ENCODE results near the gene PATL2. TPM values are rescaled to one million over a fixed set of nuclear protein-coding genes. Genes with fewer than 3 reads are reported as not detected.

PATL2 gene
- total and polyA plus RNA-seq, 2 experiments from 2014 or later, result 0.19 TPM; not detected in 1

GRCh38 chr15:44722011-44722410, 10.9 kb upstream of the PATL2 start (continued):
- TF ChIP-seq ZNF331 (CRISPR knock-in tag; IDR thresholded peaks at IDR 0.05; ENCODE audit: low read depth) (no peak), EZH2 (IDR thresholded peaks at IDR 0.05; ENCODE audit: low read depth, unreplicated experiment) (no peak), EZH2phosphoT487 (IDR thresholded peaks at IDR 0.05; ENCODE audit: unreplicated experiment) (no peak)
- TF ChIP-seq, protein P1, sequence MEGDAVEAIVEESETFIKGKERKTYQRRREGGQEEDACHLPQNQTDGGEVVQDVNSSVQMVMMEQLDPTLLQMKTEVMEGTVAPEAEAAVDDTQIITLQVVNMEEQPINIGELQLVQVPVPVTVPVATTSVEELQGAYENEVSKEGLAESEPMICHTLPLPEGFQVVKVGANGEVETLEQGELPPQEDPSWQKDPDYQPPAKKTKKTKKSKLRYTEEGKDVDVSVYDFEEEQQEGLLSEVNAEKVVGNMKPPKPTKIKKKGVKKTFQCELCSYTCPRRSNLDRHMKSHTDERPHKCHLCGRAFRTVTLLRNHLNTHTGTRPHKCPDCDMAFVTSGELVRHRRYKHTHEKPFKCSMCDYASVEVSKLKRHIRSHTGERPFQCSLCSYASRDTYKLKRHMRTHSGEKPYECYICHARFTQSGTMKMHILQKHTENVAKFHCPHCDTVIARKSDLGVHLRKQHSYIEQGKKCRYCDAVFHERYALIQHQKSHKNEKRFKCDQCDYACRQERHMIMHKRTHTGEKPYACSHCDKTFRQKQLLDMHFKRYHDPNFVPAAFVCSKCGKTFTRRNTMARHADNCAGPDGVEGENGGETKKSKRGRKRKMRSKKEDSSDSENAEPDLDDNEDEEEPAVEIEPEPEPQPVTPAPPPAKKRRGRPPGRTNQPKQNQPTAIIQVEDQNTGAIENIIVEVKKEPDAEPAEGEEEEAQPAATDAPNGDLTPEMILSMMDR (conservative IDR thresholded peaks at IDR 0.05; ENCODE audit: low read depth in 2 of 2), result no peak

- Histone ChIP-seq H3K4me3 (no peak overlapping the region), H2AFZ (no peak overlapping the region), H3K36me3 (ENCODE audit: insufficient read depth) (no peaks in the 10 kb centered on the region), H3K27me3 (ENCODE audit: insufficient read depth) (no peaks in the 10 kb centered on the region), H3K79me2 (replicated peaks; ENCODE audit: insufficient read depth) (no peaks in the 10 kb centered on the region), H3F3A (replicated peaks; ENCODE audit: low read depth) (no peaks in the 10 kb centered on the region), H3K27ac (ENCODE audit: low read depth) (no peak overlapping the region), H4K20me1 (replicated peaks; ENCODE audit: insufficient read depth) (no peaks in the 10 kb centered on the region), H3K4me1 (ENCODE audit: insufficient read depth) (peaks cover 6% of the 10 kb centered on the region), H3K9me2 (ENCODE audit: insufficient read depth) (no peaks in the 10 kb centered on the region), H3K4me2 (no peak overlapping the region)
- H3K27me3 Mint-ChIP-seq (ENCODE audit: insufficient read depth, low read depth, poor library complexity), result peaks cover 2% of the 10 kb centered on the region
- H3K27ac Mint-ChIP-seq, result no peak overlapping the region
- peaks cover 8% of the 10 kb centered on the region for H3K36me3 Mint-ChIP-seq (ENCODE audit: low read depth)
- peaks cover 9% of the 10 kb centered on the region for H3K4me1 Mint-ChIP-seq
- no peaks in the 10 kb centered on the region for H3K9me3 Mint-ChIP-seq
- H3K4me3 Mint-ChIP-seq, result no peak overlapping the region
- ATAC-seq (no peak), DNase-seq (ENCODE audit: low spot score) (no peak)
- TF ChIP-seq STAT1 (IDR thresholded peaks at IDR 0.05; ENCODE audit: unreplicated experiment), result no peak
- TF ChIP-seq ZNF331 (CRISPR knock-in tag; IDR thresholded peaks at IDR 0.05; ENCODE audit: low read depth), result no peak
- TF ChIP-seq, protein P1 (conservative IDR thresholded peaks at IDR 0.05; ENCODE audit: low read depth in 2 of 2), result no peak
- TF ChIP-seq, protein P2, sequence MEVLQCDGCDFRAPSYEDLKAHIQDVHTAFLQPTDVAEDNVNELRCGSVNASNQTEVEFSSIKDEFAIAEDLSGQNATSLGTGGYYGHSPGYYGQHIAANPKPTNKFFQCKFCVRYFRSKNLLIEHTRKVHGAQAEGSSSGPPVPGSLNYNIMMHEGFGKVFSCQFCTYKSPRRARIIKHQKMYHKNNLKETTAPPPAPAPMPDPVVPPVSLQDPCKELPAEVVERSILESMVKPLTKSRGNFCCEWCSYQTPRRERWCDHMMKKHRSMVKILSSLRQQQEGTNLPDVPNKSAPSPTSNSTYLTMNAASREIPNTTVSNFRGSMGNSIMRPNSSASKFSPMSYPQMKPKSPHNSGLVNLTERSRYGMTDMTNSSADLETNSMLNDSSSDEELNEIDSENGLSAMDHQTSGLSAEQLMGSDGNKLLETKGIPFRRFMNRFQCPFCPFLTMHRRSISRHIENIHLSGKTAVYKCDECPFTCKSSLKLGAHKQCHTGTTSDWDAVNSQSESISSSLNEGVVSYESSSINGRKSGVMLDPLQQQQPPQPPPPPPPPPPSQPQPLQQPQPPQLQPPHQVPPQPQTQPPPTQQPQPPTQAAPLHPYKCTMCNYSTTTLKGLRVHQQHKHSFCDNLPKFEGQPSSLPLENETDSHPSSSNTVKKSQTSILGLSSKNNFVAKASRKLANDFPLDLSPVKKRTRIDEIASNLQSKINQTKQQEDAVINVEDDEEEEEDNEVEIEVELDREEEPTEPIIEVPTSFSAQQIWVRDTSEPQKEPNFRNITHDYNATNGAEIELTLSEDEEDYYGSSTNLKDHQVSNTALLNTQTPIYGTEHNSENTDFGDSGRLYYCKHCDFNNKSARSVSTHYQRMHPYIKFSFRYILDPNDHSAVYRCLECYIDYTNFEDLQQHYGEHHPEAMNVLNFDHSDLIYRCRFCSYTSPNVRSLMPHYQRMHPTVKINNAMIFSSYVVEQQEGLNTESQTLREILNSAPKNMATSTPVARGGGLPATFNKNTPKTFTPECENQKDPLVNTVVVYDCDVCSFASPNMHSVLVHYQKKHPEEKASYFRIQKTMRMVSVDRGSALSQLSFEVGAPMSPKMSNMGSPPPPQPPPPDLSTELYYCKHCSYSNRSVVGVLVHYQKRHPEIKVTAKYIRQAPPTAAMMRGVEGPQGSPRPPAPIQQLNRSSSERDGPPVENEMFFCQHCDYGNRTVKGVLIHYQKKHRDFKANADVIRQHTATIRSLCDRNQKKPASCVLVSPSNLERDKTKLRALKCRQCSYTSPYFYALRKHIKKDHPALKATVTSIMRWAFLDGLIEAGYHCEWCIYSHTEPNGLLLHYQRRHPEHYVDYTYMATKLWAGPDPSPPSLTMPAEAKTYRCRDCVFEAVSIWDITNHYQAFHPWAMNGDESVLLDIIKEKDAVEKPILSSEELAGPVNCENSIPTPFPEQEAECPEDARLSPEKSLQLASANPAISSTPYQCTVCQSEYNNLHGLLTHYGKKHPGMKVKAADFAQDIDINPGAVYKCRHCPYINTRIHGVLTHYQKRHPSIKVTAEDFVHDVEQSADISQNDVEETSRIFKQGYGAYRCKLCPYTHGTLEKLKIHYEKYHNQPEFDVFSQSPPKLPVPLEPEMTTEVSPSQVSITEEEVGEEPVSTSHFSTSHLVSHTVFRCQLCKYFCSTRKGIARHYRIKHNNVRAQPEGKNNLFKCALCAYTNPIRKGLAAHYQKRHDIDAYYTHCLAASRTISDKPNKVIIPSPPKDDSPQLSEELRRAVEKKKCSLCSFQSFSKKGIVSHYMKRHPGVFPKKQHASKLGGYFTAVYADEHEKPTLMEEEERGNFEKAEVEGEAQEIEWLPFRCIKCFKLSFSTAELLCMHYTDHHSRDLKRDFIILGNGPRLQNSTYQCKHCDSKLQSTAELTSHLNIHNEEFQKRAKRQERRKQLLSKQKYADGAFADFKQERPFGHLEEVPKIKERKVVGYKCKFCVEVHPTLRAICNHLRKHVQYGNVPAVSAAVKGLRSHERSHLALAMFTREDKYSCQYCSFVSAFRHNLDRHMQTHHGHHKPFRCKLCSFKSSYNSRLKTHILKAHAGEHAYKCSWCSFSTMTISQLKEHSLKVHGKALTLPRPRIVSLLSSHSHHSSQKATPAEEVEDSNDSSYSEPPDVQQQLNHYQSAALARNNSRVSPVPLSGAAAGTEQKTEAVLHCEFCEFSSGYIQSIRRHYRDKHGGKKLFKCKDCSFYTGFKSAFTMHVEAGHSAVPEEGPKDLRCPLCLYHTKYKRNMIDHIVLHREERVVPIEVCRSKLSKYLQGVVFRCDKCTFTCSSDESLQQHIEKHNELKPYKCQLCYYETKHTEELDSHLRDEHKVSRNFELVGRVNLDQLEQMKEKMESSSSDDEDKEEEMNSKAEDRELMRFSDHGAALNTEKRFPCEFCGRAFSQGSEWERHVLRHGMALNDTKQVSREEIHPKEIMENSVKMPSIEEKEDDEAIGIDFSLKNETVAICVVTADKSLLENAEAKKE (CRISPR knock-in tag; IDR thresholded peaks at IDR 0.05), result no peak
- TF ChIP-seq CREB1 (CRISPR knock-in tag; IDR thresholded peaks at IDR 0.05; ENCODE audit: low read depth), result no peak
- TF ChIP-seq JUNB (IDR thresholded peaks at IDR 0.05; ENCODE audit: unreplicated experiment), result no peak
- TF ChIP-seq NANOG (IDR thresholded peaks at IDR 0.05; ENCODE audit: borderline replicate concordance), result no peak
- TF ChIP-seq EZH2phosphoT487 (IDR thresholded peaks at IDR 0.05; ENCODE audit: unreplicated experiment), result no peak
- TF ChIP-seq EZH2 (IDR thresholded peaks at IDR 0.05; ENCODE audit: low read depth, unreplicated experiment), result no peak
Measured at GRCh38 chr15:44720460-44721176, 9.5 kb upstream of the PATL2 start.
